Activated CD4-positive, alpha-beta memory T cell treated with anti-CD3 and anti-CD28 coated beads, Interleukin-2, amount 10 ng/mL, durations not matched to agents 7 days and 5 days (primary cell): ENCODE measurements around the gene MTRR. TPM values are rescaled to one million over a fixed set of nuclear protein-coding genes. Genes with fewer than 3 reads are reported as not detected.
"Not testable (repeated sequence)": the region's sequence is repeated elsewhere in the genome, so short reads cannot be mapped to it uniquely, and the experiment has no call there.

Experiments used
- CTCF ChIA-PET: fragments of 350-600 bp; sonication (Branson Sonifier 250); formaldehyde crosslinking; loops from one replicate; lab custom pipeline; 2021; ENCODE audit warnings: antibody characterized with exemption, inconsistent platforms; lab: Charles Lee
- POLR2A ChIA-PET: fragments of 350-600 bp; sonication (Branson Sonifier 250); formaldehyde crosslinking; loops from one replicate; lab custom pipeline; 2021; ENCODE audit warnings: antibody characterized with exemption; lab: Charles Lee
- DNase-seq: peaks from one replicate; pipeline ENCODE4 v3.0.0-alpha.2; 2020
- H3K27ac Mint-ChIP-seq: one replicate; pipeline ENCODE4 v1.8.0; 2021; ENCODE audit warnings: mild to moderate bottlenecking, mixed read lengths
- H3K27me3 Mint-ChIP-seq: one replicate; pipeline ENCODE4 v1.8.0; 2021; ENCODE audit warnings: mixed read lengths
- H3K36me3 Mint-ChIP-seq: one replicate; pipeline ENCODE4 v1.8.0; 2021; ENCODE audit warnings: low read depth, mixed read lengths
- H3K4me1 Mint-ChIP-seq: one replicate; pipeline ENCODE4 v1.8.0; 2021; ENCODE audit warnings: mixed read lengths
- H3K4me3 Mint-ChIP-seq: one replicate; pipeline ENCODE4 v1.8.0; 2021; ENCODE audit warnings: mild to moderate bottlenecking, mixed read lengths
- H3K9me3 Mint-ChIP-seq: one replicate; pipeline ENCODE4 v1.8.0; 2021; ENCODE audit warnings: mixed read lengths
- total RNA-seq, 2 experiments: library from RNA; stranded (reverse); gene quantifications; one replicate each; pipeline ENCODE4 v1.2.3, GENCODE V29; 2021

Gene MTRR
- total RNA-seq, 2 experiments from 2014 or later, result 58.4 to 65.3 TPM

GRCh38 chr5:7907612-7908011 lies 38.7 kb downstream of the MTRR start:
- H3K9me3 Mint-ChIP-seq, result peaks cover 15% of the 10 kb centered on the region
- ChIA-PET CTCF (no interaction called here), POLR2A (no interaction called here)
- H3K36me3 Mint-ChIP-seq, result peaks cover 69% of the 10 kb centered on the region
- H3K27ac Mint-ChIP-seq, result no peak overlapping the region
- peaks cover 11% of the 10 kb centered on the region for H3K4me1 Mint-ChIP-seq
- no peak overlapping the region for H3K4me3 Mint-ChIP-seq
- DNase-seq, result no peak
- no peaks in the 10 kb centered on the region for H3K27me3 Mint-ChIP-seq

GRCh38 chr5:7908317-7908716 lies 39.4 kb downstream of the MTRR start:
- peaks cover 9% of the 10 kb centered on the region for H3K4me1 Mint-ChIP-seq
- no peak for DNase-seq
- ChIA-PET POLR2A (no interaction called here), CTCF (no interaction called here)
- H3K27ac Mint-ChIP-seq, result no peak overlapping the region
- peaks cover 16% of the 10 kb centered on the region for H3K9me3 Mint-ChIP-seq
- peaks cover 66% of the 10 kb centered on the region for H3K36me3 Mint-ChIP-seq
- H3K4me3 Mint-ChIP-seq, result no peak overlapping the region
- H3K27me3 Mint-ChIP-seq, result no peaks in the 10 kb centered on the region

GRCh38 chr5:7910738-7911428 lies 41.9 kb downstream of the MTRR start:
- CTCF ChIA-PET, result interaction anchor here (1.6 kb wide), 1 partner anchor 11 kb away, joined by 3 read pairs; no protein-coding TSS in a partner anchor

GRCh38 chr5:7911429-7911771 lies 42.5 kb downstream of the MTRR start:
- Mint-ChIP-seq H3K36me3 (peaks cover 41% of the 10 kb centered on the region), H3K9me3 (peaks cover 16% of the 10 kb centered on the region)
- H3K27ac Mint-ChIP-seq, H3K27me3 Mint-ChIP-seq, H3K4me1 Mint-ChIP-seq, H3K4me3 Mint-ChIP-seq, DNase-seq, POLR2A ChIA-PET: not testable (repeated sequence)
- CTCF ChIA-PET, result interaction anchor here (1.6 kb wide), 1 partner anchor 11 kb away, joined by 3 read pairs; no protein-coding TSS in a partner anchor

More at GRCh38 chr5:7910738-7911428, 41.9 kb downstream of the MTRR start:
- Mint-ChIP-seq H3K4me1 (no peaks in the 10 kb centered on the region), H3K36me3 (peaks cover 43% of the 10 kb centered on the region), H3K27ac (no peak overlapping the region), H3K27me3 (no peaks in the 10 kb centered on the region), H3K4me3 (no peak overlapping the region), H3K9me3 (peaks cover 16% of the 10 kb centered on the region)
- DNase-seq, result no peak
- POLR2A ChIA-PET, result no interaction called here

GRCh38 chr5:7916171-7916804 lies 47.3 kb downstream of the MTRR start:
- H3K36me3 Mint-ChIP-seq, result peaks cover 7% of the 10 kb centered on the region
- peaks cover 5% of the 10 kb centered on the region for H3K9me3 Mint-ChIP-seq
- CTCF ChIA-PET, result no interaction called here
- no peak for DNase-seq
- H3K4me1 Mint-ChIP-seq, result no peaks in the 10 kb centered on the region
- H3K27ac Mint-ChIP-seq, result no peak overlapping the region
- H3K27me3 Mint-ChIP-seq, result peaks cover 2% of the 10 kb centered on the region
- no peak overlapping the region for H3K4me3 Mint-ChIP-seq
- POLR2A ChIA-PET, result no interaction called here

GRCh38 chr5:7917130-7918123 lies 48.5 kb downstream of the MTRR start:
- DNase-seq, result no peak
- Mint-ChIP-seq H3K4me1 (no peaks in the 10 kb centered on the region), H3K4me3 (no peak overlapping the region), H3K36me3 (peaks cover 4% of the 10 kb centered on the region), H3K9me3 (peaks cover 4% of the 10 kb centered on the region), H3K27ac (no peak overlapping the region), H3K27me3 (peaks cover 2% of the 10 kb centered on the region)
- CTCF ChIA-PET, result interaction anchor here (1.8 kb wide), 1 partner anchor 11 kb away, joined by 7 read pairs; no protein-coding TSS in a partner anchor
- POLR2A ChIA-PET, result no interaction called here

GRCh38 chr5:7925961-7926695 lies 57.2 kb downstream of the MTRR start:
- H3K9me3 Mint-ChIP-seq, result no peaks in the 10 kb centered on the region
- H3K4me3 Mint-ChIP-seq, result no peak overlapping the region
- no peaks in the 10 kb centered on the region for H3K4me1 Mint-ChIP-seq
- no peaks in the 10 kb centered on the region for H3K36me3 Mint-ChIP-seq
- peaks cover 2% of the 10 kb centered on the region for H3K27me3 Mint-ChIP-seq
- ChIA-PET CTCF (interaction anchor here (1.2 kb wide), 1 partner anchor 39 kb away, joined by 3 read pairs; no protein-coding TSS in a partner anchor), POLR2A (no interaction called here)
- H3K27ac Mint-ChIP-seq, result no peak overlapping the region
- no peak for DNase-seq

- peaks cover 2% of the 10 kb centered on the region for H3K27me3 Mint-ChIP-seq
- CTCF ChIA-PET, result interaction anchor here (1.2 kb wide), 1 partner anchor 38 kb away, joined by 3 read pairs; no protein-coding TSS in a partner anchor
These were observed 57.8 kb downstream of the MTRR start for GRCh38 chr5:7926720-7927119.

GRCh38 chr5:7927466-7928375 lies 58.8 kb downstream of the MTRR start:
- ChIA-PET POLR2A (no interaction called here), CTCF (interaction anchor here (0.6 to 2.2 kb wide), 5 partner anchors 10 to 1280 kb away, joined by 3 to 7 read pairs (median 3); no protein-coding TSS in a partner anchor)
- no peaks in the 10 kb centered on the region for H3K4me1 Mint-ChIP-seq
- no peak overlapping the region for H3K27ac Mint-ChIP-seq
- peaks cover 2% of the 10 kb centered on the region for H3K27me3 Mint-ChIP-seq
- no peaks in the 10 kb centered on the region for H3K36me3 Mint-ChIP-seq
- H3K4me3 Mint-ChIP-seq, result no peak overlapping the region
- no peaks in the 10 kb centered on the region for H3K9me3 Mint-ChIP-seq
- DNase-seq, result peak; percentile 43

More at GRCh38 chr5:7926720-7927119, 57.8 kb downstream of the MTRR start:
- POLR2A ChIA-PET, result no interaction called here
- H3K36me3 Mint-ChIP-seq, result no peaks in the 10 kb centered on the region
- no peak for DNase-seq
- no peaks in the 10 kb centered on the region for H3K4me1 Mint-ChIP-seq
- no peak overlapping the region for H3K27ac Mint-ChIP-seq
- no peak overlapping the region for H3K4me3 Mint-ChIP-seq
- H3K9me3 Mint-ChIP-seq, result no peaks in the 10 kb centered on the region

GRCh38 chr5:7930011-7930410 lies 61.1 kb downstream of the MTRR start:
- H3K27me3 Mint-ChIP-seq, result peaks cover 2% of the 10 kb centered on the region
- ChIA-PET CTCF (interaction anchor here (0.6 to 1.2 kb wide), 2 partner anchors 9 to 1135 kb away, joined by 3 read pairs; no protein-coding TSS in a partner anchor), POLR2A (no interaction called here)
- no peaks in the 10 kb centered on the region for H3K36me3 Mint-ChIP-seq
- no peak overlapping the region for H3K27ac Mint-ChIP-seq
- no peaks in the 10 kb centered on the region for H3K4me1 Mint-ChIP-seq
- no peak for DNase-seq
- no peaks in the 10 kb centered on the region for H3K9me3 Mint-ChIP-seq
- no peak overlapping the region for H3K4me3 Mint-ChIP-seq

GRCh38 chr5:7941692-7942091 lies 72.7 kb downstream of the MTRR start:
- no peaks in the 10 kb centered on the region for H3K4me1 Mint-ChIP-seq
- ChIA-PET CTCF (no interaction called here), POLR2A (no interaction called here)
- peaks cover 4% of the 10 kb centered on the region for H3K27me3 Mint-ChIP-seq
- H3K27ac Mint-ChIP-seq, result no peak overlapping the region
- no peak overlapping the region for H3K4me3 Mint-ChIP-seq
- no peak for DNase-seq
- no peaks in the 10 kb centered on the region for H3K36me3 Mint-ChIP-seq
- H3K9me3 Mint-ChIP-seq, result no peaks in the 10 kb centered on the region
